Raji (cell line): ENCODE data around the gene SYCP2L.

Source experiments
- POLR2A ChIP-seq: IDR thresholded peaks from 2 replicates; pipeline ENCODE4 v1.6.1; 2011; ENCODE audit warnings: low read depth, low read length, control low read depth; ENCODE audit not compliant: insufficient read depth

The SYCP2L gene

DNA sequence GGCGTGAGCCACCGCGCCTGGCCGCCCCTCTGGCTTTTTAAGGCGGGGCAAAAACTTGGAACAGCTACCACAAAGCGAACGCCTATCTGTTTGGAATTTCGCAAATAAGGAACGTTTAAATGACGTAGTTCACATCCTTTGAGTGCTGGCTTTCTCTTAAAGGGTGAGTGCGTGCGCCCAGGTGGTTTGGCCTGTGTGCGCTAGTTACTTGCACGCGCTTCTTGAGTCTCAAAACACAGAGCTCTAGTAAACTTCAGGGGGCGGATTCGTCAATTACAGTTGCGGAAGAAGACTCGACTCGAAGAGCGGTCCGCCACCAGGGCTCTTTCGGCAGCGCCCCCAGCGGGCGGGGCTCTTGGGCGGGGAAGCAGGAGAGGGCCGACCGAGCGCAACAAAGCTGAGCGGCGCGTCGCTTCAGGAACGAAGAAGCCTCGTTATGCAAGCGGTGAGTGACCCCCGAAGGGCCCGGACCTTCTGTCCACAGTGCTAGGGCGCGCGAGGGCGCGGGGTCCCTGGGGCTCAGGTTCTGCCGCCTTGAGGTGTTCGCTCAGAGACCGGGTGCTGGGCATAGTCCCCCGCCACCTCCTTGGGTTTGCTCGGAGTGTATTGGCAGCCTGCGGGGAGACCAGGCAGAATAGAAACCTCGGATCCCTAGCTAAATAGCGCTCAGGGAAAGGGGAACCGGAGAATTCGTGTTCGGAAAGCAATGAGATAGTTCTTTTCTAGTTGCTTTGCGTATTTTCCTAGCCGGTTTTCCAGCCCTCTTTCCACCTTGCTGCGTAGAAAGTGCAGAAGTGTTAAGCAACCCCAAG lies at the start of gene SYCP2L:
TSS of gene SYCP2L (plus strand) at position 362 of the 812 bp plus-strand sequence. CDS start at position 437, 75 bp downstream.
- TF ChIP-seq POLR2A, result no peak

DNA sequence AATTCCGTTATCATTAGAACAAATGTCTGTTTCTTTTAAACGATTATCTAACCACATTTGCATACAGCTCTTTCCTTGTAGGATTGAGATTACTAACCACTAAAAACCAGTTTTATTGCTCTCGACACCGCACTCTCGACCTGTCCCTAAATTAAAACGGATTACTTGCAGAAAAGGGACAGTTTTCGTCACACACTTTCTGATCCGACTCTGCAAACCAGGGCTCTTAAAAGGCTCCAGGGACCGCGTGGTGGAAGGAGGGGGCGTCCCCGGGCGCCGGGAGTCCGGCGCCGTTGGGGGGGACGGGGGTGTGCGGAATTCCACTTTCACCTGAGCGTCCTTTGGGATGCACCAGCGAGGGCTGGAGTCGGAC lies 49.2 kb upstream of the SYCP2L start:
- TF ChIP-seq POLR2A, result no peak

DNA sequence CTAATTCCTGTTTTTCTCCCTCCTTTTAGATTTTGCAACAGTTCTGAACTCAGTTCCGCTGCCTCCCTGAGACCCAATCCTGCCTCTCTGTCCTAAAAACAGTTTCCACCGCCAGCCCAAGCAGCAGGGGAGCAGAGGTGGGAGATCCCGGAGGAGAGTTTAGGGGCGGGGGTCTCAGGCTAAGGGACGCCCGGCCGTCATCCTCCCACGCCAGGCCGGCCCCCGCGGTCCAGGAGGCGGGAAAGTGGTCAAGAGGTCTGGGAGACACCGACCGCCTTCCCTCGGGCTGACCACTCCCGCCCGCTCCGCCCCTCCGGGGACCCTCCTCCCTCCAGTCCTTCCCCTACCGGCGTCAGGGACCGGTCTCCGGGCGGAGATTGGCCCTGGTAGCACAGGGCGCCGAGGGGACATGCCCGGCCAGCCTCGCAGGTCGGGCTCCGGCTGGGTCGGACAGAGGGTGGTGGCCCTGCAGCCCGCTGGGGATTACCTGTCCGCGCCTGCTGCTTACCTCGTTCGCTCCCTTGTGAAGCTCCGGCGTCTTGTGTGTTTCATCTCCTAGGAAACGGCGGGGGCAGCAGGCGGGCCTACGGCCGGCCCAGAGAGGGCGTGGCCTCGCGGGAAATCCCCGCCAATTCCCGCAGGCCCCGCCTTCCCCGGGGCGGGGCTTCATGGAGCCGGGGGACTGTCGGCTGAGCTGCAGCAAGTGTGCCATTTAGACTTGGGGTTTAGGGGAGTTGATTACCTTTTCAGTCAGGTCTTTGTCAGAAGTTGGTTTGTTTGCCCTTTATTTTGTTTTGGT lies 48.7 kb upstream of the SYCP2L start, which contains the start of gene MAK:
TSS of gene MAK (minus strand) at position 545 of the 799 bp plus-strand sequence. CDS start 7,891 bp downstream, outside the sequence.
- TF ChIP-seq POLR2A, result peak; percentile 65

DNA sequence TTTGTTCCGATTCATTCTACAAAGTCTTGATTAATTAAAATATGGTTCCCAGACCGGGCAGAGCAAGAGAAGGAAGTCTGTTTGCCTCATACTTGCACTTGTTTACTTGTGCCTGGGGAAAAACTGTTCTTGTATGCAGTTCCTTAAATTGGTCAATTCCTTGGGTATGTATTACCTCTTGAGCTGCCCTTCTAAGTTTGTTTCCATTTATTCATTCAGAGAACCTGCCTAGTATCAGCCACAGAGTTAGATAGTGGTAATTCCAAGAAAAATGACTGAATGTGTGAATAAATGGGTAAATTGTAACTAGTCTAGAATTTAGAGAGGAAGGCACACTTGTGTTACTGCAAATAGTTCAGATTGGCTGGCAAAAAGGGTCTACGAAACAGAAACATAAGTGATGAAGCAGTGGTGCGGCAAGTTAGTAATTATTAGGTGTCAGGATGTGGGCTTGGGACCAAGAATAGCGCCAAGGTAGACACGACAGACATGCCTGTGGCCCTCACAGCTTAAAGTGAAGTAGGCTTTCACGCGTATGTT lies 48.0 kb upstream of the SYCP2L start:
- no peak for TF ChIP-seq POLR2A

DNA sequence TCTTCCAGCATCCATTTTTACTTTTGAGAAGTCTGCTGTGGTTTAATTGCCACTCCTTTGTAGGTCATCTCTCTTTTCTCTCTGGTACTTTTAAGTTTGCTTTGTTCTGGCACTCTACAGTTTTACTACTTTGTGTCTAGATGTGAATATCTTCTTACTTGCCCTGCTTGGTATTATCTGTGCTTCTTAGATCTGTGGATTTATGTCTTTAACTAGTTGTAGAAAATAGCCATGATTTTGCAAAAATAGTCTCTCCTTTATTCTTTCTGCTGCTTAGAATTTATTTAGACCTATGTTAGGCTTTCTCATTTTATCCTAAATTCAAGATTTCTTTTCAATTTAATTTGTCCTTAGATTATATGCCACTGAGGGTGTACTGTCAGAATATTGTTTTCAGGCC lies 43.3 kb upstream of the SYCP2L start:
- TF ChIP-seq POLR2A, result no peak

DNA sequence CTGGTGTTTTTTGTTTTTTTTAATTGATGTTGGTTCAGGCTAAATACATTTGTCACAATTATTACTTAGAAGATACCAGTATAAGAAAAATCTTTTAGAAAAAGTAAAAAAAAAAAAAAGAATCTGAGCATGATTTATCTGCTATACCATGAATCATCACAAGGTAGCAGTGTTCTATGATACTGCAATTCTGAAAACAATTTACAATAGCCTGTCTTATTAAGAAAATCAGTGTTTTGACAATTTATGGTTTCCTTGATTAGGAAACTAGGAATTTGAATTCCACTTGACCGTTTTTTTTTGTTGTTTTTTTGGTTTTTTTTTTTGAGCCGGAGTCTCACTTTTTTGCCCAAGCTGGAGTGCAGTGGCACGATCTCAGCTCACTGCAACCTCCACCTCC lies 39.2 kb upstream of the SYCP2L start:
- TF ChIP-seq POLR2A, result no peak

DNA sequence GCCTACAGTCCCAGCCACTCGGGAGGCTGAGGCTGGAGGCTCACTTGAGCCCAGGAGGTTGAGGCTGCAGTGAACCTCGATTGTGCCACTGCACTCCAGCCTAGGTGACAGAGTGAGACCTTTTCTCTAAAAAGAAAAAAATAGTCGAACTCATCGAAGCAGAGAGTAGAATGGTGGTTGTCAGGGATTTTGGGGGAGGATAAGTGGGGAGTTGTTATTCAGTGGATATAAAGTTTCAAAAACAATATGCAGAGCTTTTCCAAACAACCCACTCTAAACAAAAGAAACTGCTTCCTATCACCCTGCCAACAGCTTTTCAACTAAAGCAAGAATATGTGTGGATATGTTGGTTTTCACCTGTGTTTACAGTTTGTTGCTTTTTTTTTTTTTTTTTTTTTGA lies 37.0 kb upstream of the SYCP2L start:
- TF ChIP-seq POLR2A, result no peak

DNA sequence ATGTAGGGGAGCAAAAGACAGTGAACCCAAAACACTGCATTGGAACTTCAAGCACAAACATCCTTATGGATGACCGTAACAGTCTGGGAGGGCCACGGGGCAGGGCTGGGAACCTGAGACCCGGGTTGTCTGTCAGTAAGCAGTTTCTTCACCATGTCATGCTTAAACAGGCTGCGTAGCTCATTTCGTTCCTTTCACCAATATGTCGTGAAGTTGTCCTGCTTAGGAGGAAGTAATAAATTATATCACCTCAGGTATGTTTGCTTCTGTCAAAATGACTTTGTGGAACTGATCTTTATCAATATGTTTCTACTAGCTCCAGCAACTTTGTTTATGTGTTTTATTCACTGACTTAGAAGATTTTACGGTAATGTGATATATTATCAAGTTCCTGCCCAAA lies 36.1 kb upstream of the SYCP2L start:
- TF ChIP-seq POLR2A, result no peak

DNA sequence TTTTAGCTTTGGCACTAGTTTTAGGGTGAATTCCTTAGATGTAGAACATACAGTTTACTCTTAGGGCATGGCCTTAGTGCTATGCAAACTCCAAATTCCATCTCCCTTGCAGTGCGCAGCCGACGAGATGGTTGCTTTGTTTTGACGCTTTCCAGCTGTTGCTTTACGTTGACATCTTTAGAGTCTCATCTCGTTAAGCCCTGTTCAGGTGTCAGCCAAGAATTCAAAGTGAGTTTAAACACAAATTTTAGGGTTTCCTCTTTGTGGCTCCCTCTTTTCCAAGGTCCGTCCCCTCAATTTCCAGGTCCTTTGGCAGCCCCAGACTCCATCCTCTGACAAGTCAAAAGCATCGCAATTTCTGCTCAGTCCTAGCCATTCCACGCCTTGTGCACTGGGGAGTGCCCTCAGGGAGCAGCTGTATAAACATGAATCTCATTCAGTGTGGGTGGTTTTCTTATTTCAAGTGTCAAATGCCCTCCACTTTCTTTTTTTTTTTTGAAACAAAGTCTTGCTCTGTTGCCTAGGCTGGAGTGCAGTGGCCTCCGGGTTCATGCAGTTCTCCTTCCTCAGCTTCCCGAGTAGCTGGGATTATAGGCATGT lies 34.4 kb upstream of the SYCP2L start:
- no peak for TF ChIP-seq POLR2A

DNA sequence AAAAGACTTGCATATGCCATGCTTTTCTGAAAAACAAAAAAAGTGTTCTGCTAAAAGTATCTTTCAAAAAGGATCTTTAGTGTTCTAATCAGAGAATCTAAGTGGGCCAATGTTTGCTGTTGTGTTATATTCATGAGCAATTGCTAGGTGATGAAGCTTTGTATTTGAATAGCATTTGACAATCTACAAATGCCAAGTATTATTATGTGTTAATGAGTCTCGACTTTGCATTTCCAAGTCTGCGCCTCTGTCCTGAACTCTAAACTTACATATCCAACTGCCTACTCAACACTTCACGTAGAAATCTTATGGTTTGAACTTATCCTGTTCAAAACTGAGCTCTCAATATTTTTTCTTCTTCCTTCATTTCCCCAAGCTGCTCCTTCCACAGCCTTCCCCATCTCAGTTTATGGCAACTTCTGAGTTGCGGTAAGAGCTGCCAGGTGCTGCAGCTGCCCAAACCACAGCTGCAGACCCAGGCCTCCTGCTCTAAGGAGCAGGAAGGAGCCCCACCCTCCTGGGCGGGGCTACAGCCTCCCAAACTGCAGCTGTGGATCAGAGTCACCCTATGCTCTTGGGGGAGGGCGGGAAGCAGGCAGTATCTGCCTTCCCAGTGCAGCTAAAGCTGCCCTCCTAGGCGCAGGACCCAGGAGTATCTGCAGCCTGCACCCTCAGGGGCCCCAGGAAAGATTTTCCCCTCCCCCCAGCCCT lies 31.8 kb upstream of the SYCP2L start:
- no peak for TF ChIP-seq POLR2A

DNA sequence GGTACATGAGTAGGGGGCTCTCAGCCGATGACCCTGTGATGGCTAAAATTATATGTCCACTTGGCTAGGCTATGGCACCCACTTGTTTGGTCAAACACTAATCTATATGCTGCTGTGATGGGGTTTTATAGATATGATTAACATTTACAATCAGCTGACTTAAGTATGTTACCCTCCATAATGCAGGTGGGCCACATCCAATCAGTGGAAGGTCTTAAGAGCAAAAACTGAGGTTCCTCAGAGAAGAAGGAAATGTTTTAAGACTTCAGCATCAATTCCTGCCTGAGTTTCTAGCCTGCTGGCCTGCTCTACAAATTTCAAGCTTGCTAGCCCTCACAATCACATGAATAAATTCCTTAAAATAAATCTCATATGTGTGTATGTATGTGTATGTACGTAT lies 29.6 kb upstream of the SYCP2L start:
- TF ChIP-seq POLR2A, result no peak

DNA sequence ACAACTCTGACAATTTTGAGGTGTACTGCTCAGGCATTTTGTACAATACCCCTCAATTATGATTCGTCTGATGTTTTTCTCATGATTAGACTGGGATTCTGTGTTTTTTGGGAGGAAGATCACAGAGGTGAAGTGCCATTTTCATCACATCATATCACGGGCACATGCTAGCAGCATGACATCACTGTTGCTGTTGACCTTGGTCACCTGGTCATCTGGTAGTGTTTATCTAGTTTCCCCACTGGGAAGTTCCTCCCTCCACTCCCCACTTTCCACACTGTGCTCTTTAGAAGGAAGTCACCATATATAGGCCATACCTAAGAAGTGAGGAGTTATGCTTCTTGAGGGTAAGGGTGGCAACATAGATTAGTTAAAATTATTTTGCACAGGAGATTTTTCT lies 25.8 kb upstream of the SYCP2L start:
- TF ChIP-seq POLR2A, result no peak

DNA sequence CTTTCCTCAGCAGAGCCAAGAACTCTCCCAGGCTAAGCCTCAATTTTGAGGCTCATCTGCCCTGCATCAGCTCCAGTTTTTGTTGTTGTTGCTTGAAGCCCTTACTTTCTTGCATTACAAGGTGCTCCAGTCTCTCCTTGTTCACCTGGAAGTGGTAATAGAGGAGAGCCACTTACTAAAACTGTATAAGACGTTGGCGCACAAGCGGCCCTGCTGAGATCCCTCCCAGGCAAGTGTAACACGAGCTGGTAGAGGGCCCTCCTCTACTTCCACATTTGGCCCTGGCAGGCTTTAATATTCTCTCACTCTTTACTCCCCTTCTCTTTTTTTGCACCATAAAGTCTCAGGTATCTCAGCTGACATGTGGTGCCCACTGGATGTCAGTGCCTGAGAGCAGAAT lies 24.5 kb upstream of the SYCP2L start:
- TF ChIP-seq POLR2A, result no peak

DNA sequence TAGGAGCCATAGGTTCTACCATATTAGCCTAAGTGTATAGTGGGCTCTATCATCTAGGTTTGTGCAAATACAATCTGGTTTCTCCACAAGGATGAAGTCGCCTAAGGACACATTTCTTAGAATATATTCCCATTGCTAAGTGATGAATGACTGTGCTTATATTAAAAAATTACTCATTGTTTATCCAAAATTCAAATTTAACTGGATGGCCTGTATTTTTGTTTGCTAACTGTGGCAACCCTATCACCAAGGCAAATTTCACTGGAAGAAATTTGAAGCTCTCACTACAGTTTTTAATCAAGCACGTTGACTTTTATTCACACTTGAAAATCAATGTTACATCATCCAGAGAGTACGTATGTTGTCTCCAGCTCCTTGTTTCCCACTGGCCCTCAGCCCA lies 18.9 kb upstream of the SYCP2L start:
- no peak for TF ChIP-seq POLR2A

DNA sequence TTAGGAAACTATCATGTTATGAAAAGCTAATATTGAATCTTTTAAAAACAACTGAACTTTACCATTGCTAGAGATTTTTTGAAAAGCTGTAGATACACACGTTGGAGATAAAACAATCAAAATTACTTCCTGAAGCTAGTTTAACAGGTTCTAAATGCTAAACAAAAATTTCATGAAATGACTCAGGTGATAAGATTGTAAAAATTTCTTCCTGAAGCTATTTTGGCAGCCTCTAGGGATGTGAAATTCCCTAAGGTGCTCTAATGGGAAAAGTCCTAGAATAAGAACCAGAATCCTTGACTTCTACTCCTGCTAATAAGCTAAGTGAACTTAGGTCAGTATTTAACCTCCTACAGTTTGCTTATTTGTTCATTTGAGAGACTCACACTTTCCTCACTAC lies 13.5 kb upstream of the SYCP2L start:
- no peak for TF ChIP-seq POLR2A
